UCSD-AML1 (cell line): ENCODE measurements around the gene ARF1.

Source experiments
- DNase-seq: peaks from one replicate; lab custom pipeline; 2025; ENCODE audit not compliant: unreplicated experiment; lab: John Stamatoyannopoulos, UW

ARF1 gene

GRCh38 chr1:228082214-228082917, at the start of gene ARF1:
Gene ARF1, plus strand, starts transcription at chr1:228082708. Its CDS starts 14,407 bp downstream, at chr1:228097115.
- peak; percentile 97 for DNase-seq

DNA sequence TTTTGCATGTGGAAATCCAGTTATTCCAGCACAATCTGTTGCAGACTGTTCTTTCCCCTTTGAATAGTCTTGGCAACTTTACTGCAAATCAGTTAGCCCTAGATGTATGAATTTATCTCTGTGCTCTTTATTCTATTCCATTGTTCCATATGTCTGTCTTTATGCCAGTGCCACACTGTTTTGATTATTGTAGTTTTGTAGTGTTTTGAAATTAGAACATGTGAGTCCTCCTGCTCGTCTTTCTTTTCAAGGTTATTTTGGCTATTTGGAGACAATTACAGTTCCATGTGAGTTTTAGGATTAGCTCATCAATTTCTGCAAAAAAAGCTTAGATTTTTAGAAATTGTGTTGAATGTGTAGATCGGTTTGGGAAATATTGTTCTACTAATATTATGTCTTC, 49.1 kb upstream of the ARF1 start:
- no peak for DNase-seq

GRCh38 chr1:228034954-228035837, 47.3 kb upstream of the ARF1 start:
- DNase-seq: no peak

DNA sequence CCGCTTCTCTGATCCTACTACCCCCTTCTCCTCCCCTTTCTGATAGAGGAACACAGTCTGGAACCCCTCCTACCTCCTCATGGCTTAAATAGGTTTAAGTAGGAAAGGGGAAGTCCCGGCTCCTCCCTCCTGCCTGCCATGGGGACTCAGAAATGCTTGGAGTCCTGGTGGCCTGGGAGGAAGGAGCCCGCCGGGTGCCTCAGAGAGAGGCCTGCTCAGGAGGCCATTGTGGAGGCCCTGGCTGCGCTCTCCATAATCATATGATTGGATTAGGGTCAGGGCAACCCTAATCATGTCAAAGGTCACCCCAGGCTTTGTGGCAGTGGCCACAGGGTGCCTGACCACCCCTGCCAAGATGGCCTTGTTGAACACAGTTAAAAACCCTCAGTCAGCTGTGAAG, 46.7 kb upstream of the ARF1 start:
- DNase-seq: no peak

DNA sequence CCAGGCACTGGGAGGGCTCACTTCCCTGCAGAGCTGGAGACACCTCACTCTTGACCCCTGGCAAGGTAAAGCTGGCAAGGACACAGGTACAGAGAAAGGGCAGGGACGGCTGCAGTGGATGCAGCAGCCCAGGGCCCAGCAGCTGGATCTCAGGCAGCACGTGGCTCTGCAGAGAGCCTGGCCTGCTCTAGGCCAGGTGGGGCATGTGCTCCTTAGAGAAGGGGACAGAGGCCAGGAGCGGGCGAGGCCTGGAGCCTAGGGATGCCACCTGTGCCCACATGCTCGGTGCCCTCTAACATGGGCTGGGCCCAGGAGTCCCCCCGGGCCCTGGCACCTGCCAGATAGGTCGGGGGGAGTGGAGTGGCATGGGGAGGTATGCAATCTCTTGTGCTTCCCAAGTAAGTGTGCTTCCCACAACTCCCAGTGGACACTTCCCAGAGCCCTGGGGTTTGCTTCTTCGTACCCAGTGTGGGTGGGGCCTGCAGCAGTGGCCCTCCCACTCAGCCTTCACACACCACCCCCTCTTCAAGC, 45.7 kb upstream of the ARF1 start:
- DNase-seq: no peak

DNA sequence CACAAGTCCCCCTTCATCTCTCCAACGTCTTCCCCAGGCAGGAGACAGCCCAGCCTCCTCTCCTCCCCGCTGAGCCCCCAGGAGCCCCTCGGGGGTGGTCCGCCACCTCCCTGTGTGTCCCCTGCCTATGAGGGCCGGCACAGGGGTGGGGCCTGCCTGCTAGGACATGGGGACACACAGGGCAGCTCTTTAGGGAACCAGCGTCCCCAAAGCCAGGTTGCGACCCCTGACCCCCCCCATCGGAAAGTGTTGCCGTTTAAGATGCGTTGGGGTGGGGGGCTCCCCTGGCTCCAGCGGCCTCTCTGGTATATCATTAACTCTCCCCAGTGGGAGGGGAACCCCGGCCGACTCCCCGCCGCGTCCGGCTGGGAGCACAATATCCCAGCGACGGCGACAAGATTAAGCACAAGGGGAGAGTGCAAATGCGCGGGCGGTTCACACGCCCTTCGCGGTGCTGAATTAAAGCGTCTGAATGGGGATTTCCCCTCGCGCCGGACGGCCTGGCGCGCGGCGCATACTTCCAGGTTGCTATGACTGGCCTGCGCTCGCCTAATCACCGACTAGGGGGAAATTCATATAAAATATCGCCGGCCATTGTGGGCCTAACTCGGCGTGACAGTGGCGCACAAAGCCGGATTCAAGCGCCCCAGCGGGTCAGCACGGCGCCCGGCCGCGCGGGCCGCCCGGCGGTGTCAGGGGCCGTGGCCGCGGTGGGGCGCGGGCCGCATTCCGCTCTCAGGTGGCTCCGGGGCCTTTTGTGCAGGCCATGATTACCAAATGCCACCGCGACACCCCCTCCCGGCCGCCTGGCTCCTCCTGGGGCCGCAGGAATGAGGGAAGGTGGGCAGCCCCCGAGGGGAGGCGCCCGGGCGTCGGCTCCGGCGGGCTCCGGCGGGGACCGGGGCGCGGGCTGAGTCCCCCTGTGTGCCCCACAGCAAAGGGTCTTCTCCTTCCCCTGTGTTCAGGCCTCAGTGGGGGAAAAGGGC, 44.8 kb upstream of the ARF1 start:
- DNase-seq: no peak

DNA sequence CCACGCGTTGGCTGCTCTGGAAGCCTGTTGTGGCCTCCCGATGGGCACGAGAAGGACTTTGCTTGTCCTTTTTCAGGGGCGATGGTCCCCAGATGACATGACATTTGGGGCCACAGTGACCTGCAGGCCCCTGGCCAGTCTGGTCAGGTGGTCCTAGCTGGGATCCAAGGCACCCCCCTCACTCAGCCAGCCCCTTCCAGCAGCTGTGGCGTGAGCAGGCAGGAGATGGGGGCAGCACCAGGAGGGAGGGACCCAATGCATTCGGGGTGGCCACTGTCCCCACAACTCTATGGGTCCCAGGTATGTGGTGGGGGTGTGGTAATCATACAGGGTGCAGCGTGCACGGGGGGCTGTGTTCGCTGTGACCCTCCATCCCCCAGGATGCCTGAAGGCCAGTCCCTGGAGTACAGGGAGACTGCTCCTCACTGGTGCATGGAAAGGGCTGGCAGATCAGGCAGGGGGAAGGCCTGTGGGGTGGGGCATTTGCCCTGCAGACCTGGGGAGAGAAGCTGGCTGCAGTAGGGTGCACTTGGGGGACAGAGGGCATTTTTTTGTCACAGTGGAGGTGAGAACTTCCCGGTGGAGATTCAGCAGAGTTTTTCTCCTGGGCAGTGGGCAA, 44.0 kb upstream of the ARF1 start:
- DNase-seq: no peak

GRCh38 chr1:228039006-228039903, 43.3 kb upstream of the ARF1 start:
- no peak for DNase-seq

GRCh38 chr1:228039986-228040385, 42.5 kb upstream of the ARF1 start:
- DNase-seq: no peak

- DNase-seq: no peak
Measured at GRCh38 chr1:228041316-228041715, 41.2 kb upstream of the ARF1 start.

DNA sequence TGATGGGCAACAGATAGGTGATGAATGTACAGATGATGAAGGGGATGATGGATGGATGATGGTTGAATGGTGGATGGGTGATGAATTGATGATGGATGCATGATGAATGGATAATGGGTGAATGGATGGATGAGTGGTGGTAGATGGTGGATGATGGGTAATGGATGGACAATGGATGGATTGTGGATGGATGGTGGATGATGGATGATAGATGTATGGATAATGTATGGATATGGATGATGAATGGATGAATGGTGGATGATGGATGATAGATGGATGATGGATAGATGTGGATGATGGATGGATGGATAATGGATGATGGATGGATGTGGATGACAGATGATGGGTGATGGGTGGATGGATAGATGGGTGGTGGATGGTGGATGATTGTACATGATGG, 40.0 kb upstream of the ARF1 start:
- DNase-seq: no peak

DNA sequence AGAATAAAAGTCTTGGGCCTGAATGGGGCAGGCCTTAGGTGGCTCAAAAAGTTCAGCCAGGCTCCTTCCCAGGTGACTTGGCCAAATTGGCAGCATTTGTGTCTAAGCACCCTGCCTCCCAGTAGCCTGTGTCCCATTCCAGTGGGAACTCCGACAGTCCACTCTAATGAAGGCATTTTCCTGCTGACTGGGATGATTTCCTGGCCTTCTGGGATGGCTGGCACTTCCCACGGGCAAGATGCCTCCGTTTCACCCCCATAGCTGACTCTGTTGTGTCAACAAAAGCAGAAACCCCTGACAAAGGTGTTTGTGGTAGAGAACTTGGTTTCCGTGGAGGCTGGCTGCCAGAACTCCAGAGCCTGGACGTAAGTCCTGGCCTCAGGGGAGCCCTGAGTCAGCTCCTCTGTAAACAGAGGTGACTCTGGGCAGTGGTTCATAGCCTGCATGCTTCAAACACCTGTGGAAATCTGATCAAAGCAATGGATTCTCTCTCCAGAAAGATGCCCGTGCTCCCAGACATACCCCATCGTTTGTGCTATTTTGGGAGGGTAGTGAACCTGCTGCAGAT, 39.1 kb upstream of the ARF1 start:
- no peak for DNase-seq

GRCh38 chr1:228044961-228045360, 37.5 kb upstream of the ARF1 start:
- DNase-seq: no peak

DNA sequence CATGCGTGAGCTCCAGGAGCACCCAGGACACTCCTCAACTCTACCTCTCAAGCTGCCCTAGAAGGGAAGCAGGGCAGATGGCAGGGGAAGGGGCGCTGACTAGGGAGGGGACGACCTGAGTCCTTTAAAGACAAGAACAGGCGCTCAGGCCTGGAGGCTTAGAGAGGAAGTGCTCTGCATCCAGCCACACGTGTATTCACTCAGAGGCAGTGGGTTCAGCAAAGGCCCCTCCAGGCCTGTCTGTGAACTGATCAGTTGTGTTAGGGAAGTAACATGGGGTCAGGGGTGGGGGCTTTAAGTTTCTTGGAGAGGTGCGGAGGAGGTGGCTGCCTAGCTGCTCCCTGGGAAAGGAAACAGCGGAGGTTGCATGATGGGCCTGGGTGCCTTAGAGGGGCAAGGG, 37.1 kb upstream of the ARF1 start:
- no peak for DNase-seq

DNA sequence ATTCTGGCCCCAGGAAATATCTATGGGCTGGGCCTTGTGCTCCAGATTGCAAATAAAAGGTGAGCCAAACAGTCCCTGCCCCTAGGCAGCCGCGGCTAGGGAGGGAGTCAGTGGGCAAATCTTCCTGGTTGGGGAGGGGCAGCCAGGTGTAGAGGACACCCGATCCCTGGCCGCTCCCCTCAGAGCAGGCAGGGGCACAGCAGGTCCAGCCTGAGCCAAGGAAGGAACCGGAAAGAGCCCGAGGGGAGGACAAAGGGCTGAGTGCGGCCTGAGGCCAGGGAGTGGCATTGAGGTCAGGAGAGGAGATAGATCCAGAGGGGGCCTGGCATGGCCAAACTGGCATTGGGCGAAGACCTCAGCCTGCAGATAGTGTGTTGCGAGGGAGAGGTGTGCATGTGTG, 36.6 kb upstream of the ARF1 start:
- DNase-seq: no peak

- DNase-seq: no peak
Measured at GRCh38 chr1:228046421-228047182, 35.9 kb upstream of the ARF1 start.

- no peak for DNase-seq
Measured at GRCh38 chr1:228047183-228047466, 35.4 kb upstream of the ARF1 start.

DNA sequence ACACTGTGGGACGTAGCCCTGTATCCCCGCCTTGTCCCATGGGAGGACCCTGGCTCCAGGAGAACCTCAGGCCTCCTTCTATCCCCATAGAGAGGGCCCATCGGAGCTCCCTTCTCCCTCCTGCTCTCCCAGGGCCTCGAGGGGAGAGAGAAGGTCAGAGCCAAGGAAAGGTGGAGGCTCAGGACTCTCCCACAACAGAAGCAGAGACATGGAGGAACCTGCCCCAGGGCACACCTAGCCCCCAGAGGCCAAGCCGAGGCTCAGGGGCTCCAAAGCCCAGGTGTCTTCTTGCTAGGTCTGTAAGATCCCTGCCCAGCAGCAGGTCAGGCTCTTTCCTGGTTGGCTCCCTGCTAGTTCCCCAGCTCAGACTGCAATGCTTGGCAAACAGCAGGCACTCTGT, 34.4 kb upstream of the ARF1 start:
- no peak for DNase-seq
